ENCODE data around the gene SLC7A7.
"Not testable (repeated sequence)": the region's sequence is repeated elsewhere in the genome, so short reads cannot be mapped to it uniquely, and the experiment has no call there.

Gene SLC7A7

GRCh38 chr14:22786685-22787084, 28.6 kb downstream of the SLC7A7 start:
- no peak for DNase-seq

- no peak for DNase-seq
These were observed 33.8 kb downstream of the SLC7A7 start for GRCh38 chr14:22781301-22781991.

GRCh38 chr14:22780941-22781300, 34.3 kb downstream of the SLC7A7 start:
- DNase-seq: no peak

- DNase-seq: no peak
These were observed 35.0 kb downstream of the SLC7A7 start for GRCh38 chr14:22780105-22780679.

GRCh38 chr14:22778084-22778483, 37.2 kb downstream of the SLC7A7 start:
- no peak for DNase-seq

GRCh38 chr14:22776849-22777248, 38.4 kb downstream of the SLC7A7 start:
- DNase-seq: not testable (repeated sequence)

GRCh38 chr14:22776215-22776614, 39.0 kb downstream of the SLC7A7 start:
- DNase-seq: no peak

- no peak for DNase-seq
These were observed 41.1 kb downstream of the SLC7A7 start for GRCh38 chr14:22774011-22774706.

- no peak for DNase-seq
These were observed 41.8 kb downstream of the SLC7A7 start for GRCh38 chr14:22773162-22774010.

- no peak for DNase-seq
These were observed 42.5 kb downstream of the SLC7A7 start for GRCh38 chr14:22772725-22773124.

GRCh38 chr14:22770481-22771187, 44.6 kb downstream of the SLC7A7 start:
- no peak for DNase-seq

GRCh38 chr14:22769369-22769768, 45.9 kb downstream of the SLC7A7 start:
- no peak for DNase-seq

GRCh38 chr14:22768947-22769346, 46.3 kb downstream of the SLC7A7 start:
- DNase-seq: no peak

- no peak for DNase-seq
These were observed 48.0 kb downstream of the SLC7A7 start for GRCh38 chr14:22767323-22767589.

GRCh38 chr14:22766457-22767322, 48.5 kb downstream of the SLC7A7 start, which contains the start of gene OXA1L:
OXA1L (plus strand) TSS chr14:22766688; CDS start chr14:22766702, 14 bp downstream.
- peak; percentile 97 for DNase-seq

GRCh38 chr14:22764382-22764781, 50.9 kb downstream of the SLC7A7 start:
- DNase-seq: no peak

GRCh38 chr14:22761734-22762133, 53.5 kb downstream of the SLC7A7 start:
- no peak for DNase-seq

GRCh38 chr14:22757972-22758650, 57.1 kb downstream of the SLC7A7 start:
- DNase-seq: not testable (repeated sequence)

GRCh38 chr14:22753586-22753985, 61.6 kb downstream of the SLC7A7 start:
- no peak for DNase-seq

- DNase-seq: no peak
These were observed 62.8 kb downstream of the SLC7A7 start for GRCh38 chr14:22752422-22752821.

- DNase-seq: no peak
These were observed 66.6 kb downstream of the SLC7A7 start for GRCh38 chr14:22748631-22749068.
